ENCODE data around the gene APOL6.
"Not testable (repeated sequence)": the region's sequence is repeated elsewhere in the genome, so short reads cannot be mapped to it uniquely, and the experiment has no call there.

The APOL6 gene

GRCh38 chr22:35681454-35682052 lies 33.3 kb downstream of the APOL6 start:
- DNase-seq, result no peak

- DNase-seq, result no peak
These were observed 35.3 kb downstream of the APOL6 start for GRCh38 chr22:35683560-35683959.

- DNase-seq, result no peak
These were observed 36.0 kb downstream of the APOL6 start for GRCh38 chr22:35684270-35684700.

- no peak for DNase-seq
These were observed 36.5 kb downstream of the APOL6 start for GRCh38 chr22:35684732-35685131.

- no peak for DNase-seq
These were observed 37.5 kb downstream of the APOL6 start for GRCh38 chr22:35685731-35686130.

GRCh38 chr22:35686298-35686697 lies 38.1 kb downstream of the APOL6 start:
- no peak for DNase-seq

GRCh38 chr22:35687461-35687860 lies 39.2 kb downstream of the APOL6 start:
- no peak for DNase-seq

- no peak for DNase-seq
These were observed 40.8 kb downstream of the APOL6 start for GRCh38 chr22:35688913-35689675.

GRCh38 chr22:35690001-35690400 lies 41.8 kb downstream of the APOL6 start:
- DNase-seq, result no peak

GRCh38 chr22:35695202-35695601 lies 47.0 kb downstream of the APOL6 start:
- no peak for DNase-seq

- DNase-seq, result no peak
These were observed 48.9 kb downstream of the APOL6 start for GRCh38 chr22:35697142-35697541.

GRCh38 chr22:35699852-35700251 lies 51.6 kb downstream of the APOL6 start:
- not testable (repeated sequence) for DNase-seq

GRCh38 chr22:35703861-35704584 lies 55.8 kb downstream of the APOL6 start:
- no peak for DNase-seq

GRCh38 chr22:35705141-35705540 lies 56.9 kb downstream of the APOL6 start:
- no peak for DNase-seq

- DNase-seq, result no peak
These were observed 60.2 kb downstream of the APOL6 start for GRCh38 chr22:35708453-35708852.

- no peak for DNase-seq
These were observed 60.7 kb downstream of the APOL6 start for GRCh38 chr22:35708917-35709316.

- no peak for DNase-seq
These were observed 63.1 kb downstream of the APOL6 start for GRCh38 chr22:35711336-35711735.

- DNase-seq, result no peak
These were observed 64.4 kb downstream of the APOL6 start for GRCh38 chr22:35712672-35713071.

- DNase-seq, result no peak
These were observed 69.3 kb downstream of the APOL6 start, which contains the start of gene APOL5 for GRCh38 chr22:35717572-35717971. Gene APOL5 (plus strand): TSS chr22:35717872. CDS start chr22:35717872, 0 bp downstream.

Data from CD4-positive, alpha-beta T cell treated with Interleukin-17A for 1 hour (primary cell).